LNCAP (cell line): ENCODE measurements around the gene MEIOSIN.

Experiments
- TF ChIP-seq, protein P1 (sequence below): fragments of 450-650 bp; IDR thresholded peaks from 2 replicates; pipeline ENCODE4 v1.5.1; 2017; ENCODE audit warnings: mild to moderate bottlenecking

MEIOSIN gene

DNA sequence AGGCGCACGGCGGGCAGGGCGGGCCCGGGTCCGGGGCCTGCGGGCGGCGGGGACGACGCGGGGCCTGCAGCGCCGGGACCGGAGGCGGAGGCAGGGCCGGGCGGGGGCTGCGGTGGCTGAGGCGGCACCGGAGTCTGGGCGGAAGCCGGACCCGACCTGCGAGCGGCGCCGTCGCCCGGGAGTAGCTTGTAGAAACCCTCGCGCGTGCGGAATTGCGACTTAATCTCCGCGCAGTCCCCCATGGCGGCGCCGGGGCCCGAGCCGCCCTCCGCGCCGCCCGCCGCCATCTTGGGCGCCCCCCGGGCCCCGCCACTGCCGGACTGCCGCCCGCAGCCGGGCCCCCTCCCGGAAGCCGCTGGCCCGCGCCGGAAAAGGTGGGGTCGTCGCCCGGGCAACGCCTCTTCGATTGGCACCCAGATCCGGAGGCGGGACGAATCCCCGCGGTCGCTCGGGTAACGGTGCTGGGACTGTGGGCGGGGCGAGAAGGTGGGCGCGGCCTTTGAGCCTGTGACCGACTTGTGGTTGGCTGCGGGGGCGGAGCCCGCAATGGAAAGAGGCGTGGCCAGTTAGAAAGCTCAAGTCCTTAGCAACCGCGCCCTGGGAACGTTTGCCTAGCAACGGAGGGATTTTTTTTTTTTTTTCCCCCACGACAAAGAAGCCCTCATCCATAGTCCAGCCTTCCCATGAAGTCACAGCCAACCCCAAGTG lies 59.4 kb downstream of the MEIOSIN start, which contains the start of gene DMWD:
Gene DMWD (minus strand): TSS at position 376 of the 708 bp plus-strand sequence. CDS start 89 bp downstream, at position 287.
- TF ChIP-seq, protein P1, sequence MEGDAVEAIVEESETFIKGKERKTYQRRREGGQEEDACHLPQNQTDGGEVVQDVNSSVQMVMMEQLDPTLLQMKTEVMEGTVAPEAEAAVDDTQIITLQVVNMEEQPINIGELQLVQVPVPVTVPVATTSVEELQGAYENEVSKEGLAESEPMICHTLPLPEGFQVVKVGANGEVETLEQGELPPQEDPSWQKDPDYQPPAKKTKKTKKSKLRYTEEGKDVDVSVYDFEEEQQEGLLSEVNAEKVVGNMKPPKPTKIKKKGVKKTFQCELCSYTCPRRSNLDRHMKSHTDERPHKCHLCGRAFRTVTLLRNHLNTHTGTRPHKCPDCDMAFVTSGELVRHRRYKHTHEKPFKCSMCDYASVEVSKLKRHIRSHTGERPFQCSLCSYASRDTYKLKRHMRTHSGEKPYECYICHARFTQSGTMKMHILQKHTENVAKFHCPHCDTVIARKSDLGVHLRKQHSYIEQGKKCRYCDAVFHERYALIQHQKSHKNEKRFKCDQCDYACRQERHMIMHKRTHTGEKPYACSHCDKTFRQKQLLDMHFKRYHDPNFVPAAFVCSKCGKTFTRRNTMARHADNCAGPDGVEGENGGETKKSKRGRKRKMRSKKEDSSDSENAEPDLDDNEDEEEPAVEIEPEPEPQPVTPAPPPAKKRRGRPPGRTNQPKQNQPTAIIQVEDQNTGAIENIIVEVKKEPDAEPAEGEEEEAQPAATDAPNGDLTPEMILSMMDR, result no peak

DNA sequence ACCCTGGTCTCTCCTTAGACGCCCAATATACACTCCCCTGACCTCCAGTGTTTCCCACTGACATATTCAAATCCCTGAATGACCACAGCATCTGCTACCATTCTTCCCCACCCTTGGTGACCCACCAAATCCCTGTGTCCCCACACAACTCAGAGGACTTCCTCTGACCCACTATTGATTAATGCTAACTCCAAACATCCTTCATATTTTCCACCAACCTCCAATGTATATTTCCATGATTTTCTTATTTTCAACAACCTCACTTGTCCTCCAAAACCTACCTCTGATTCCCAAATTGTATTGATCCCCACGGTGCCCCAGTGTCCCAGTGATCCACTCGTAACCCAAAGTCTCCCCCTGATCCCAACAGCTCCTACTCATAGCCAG lies 59.9 kb downstream of the MEIOSIN start:
- TF ChIP-seq, protein P1, result no peak

DNA sequence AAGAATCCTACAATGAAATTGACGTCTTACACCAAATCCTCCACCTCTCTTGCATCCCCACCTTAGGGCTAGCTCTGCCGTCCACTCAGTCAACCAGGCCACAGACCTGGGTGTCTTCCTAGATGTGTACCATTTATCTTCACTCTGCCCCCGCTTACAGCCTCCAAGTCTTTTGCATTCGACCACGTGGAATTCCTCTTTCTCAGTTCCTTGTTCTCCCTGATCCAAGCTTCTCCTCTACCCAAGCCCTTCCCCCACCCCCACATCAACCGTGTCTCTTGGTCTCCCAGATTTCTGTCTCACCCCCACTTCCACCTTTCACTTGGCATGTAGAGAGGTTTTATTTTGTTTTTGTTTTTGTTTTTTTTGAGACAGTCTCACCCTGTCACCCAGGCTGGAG lies 60.6 kb downstream of the MEIOSIN start:
- TF ChIP-seq, protein P1, result no peak

DNA sequence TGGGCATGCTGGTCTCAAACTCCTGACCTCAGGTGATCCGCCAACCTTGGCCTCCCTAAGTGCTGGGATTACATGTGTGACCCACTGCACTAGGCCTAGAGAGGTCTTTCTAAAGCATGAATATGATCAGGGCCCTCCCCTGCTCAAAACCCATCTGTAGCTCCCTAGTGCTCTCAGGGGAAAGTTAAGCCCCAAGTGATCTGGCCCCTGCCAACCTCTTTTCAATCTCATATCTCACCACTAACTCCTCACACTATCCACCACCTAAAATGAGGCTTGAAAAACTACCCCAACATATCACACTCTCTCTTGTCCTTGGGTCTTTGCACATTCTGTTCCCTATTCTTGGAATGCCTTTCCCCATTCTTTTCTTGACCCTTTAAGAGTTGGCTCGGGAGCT lies 61.4 kb downstream of the MEIOSIN start:
- TF ChIP-seq, protein P1, result no peak

DNA sequence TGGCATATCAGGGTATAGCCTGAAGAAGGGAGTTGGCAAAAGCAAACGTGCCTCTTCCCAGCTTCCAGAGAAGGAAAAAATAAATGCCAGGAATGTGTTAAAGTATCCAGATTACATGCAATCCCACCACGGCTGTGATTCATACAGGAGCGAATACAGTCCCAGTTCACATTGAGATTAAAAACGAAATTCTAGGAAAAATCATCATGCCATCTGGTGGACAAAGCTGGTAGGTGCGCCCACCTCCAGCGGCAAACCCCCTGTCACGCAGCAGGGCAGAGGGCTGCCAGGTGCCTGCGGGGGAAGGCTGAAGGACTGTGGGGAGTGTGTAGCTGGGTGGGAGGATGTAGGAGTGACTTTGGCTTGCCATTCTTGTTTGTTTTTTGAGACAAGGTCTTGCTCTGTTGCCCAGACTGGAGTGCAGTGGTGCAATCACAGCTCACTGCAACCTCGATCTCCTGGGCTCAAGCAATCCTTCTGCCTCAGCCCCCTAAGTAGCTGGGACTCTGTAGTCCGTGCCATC lies 65.8 kb downstream of the MEIOSIN start:
- TF ChIP-seq, protein P1, result peak; percentile 65

DNA sequence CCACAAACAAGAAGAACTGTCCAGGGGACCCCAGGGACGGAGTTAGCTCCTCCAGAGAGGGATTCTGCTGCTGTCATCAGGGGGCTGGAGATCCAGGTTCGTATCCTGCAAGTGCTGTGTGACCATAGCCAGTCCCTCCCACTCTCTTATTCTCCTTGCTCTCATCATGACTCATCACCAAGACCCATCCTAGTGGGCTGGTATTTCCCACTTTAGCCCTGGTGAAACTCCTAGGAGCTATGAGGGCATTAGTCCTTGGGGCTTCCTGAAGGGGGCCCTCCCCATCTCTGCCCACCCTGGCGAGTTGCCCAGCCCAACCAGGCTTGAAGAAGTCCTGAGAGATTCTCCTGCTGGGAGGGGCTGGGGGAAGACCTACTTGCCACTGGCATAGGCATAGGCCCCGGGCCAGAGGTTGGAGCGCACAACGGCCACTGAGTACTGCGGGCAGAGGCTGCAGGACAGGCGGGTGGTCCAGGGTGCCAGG lies 66.9 kb downstream of the MEIOSIN start:
- TF ChIP-seq, protein P1, result no peak

DNA sequence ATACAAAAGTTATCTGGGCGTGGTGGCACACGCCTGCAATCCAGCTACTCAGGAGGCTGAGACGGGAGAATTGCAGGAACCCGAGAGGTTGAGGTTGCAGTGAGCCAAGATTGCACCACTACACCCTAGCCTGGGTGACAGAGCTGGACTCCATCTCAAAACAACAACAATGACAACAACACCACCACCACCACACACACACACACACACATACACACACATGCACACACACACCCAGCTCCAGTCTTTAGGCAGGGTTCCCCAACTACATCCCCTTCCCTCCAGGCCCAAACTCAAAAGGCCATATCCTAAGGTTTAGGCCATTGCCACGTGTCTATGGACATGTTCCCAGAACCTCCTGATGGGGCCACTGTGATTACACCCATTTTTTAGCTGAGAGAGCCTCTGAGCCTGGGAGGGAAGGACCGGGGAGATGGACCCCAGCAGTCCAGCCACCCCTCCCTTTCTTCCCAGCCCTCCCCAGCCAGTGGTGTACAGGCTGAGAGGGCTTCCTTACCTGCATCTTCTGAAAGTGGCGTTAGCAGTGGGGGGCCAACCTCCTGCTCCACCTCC lies 68.5 kb downstream of the MEIOSIN start:
- TF ChIP-seq, protein P1, result no peak
